K562 (cell line): ENCODE data around the gene PRELID2. TPM values are rescaled to one million over a fixed set of nuclear protein-coding genes. Genes with fewer than 3 reads are reported as not detected.

Source experiments
- CREBBP ChIP-seq: IDR thresholded peaks from one replicate; pipeline ENCODE4 v1.6.1; 2012; ENCODE audit warnings: low read depth, mild to moderate bottlenecking, control low read depth, inconsistent platforms, low read length
- FOXA1 ChIP-seq: fragments of 450-650 bp; IDR thresholded peaks from 2 replicates; pipeline ENCODE4 v1.6.1; 2016; ENCODE audit warnings: mild to moderate bottlenecking, borderline replicate concordance
- FOXJ2 ChIP-seq: fragments of 200-800 bp; sonication (Bioruptor generic); IDR thresholded peaks from 2 replicates; pipeline ENCODE4 v1.6.1; 2016; ENCODE audit warnings: missing genetic modification characterization, missing compliant biosample characterization
- HDAC6 ChIP-seq: IDR thresholded peaks from 2 replicates; pipeline ENCODE4 v1.6.1; 2012; ENCODE audit warnings: low read depth, mild to moderate bottlenecking, control low read depth, inconsistent platforms, low read length, moderate library complexity
- PHB2 ChIP-seq: fragments of 450-650 bp; IDR thresholded peaks from 2 replicates; pipeline ENCODE4 v1.6.1; 2017; ENCODE audit warnings: low read depth
- SMC3 ChIP-seq: conservative IDR thresholded peaks from 2 replicates; pipeline ENCODE4 v1.6.1; 2011; ENCODE audit warnings: low read depth, low read length, improper control_type of control experiment; ENCODE audit not compliant: insufficient read depth
- SNAPC5 ChIP-seq: fragments of 250-450 bp; sonication (Bioruptor Pico); IDR thresholded peaks from 2 replicates; pipeline ENCODE4 v1.8.0; 2021; ENCODE audit warnings: moderate library complexity, mild to moderate bottlenecking, inconsistent platforms
- ZNF561 ChIP-seq: fragments of 450-650 bp; formaldehyde crosslinking; conservative IDR thresholded peaks from 2 replicates; pipeline ENCODE4 v1.4.0; 2020; ENCODE audit warnings: mild to moderate bottlenecking, moderate library complexity
- ZNF668 ChIP-seq: fragments of 250-450 bp; sonication (Bioruptor Pico); IDR thresholded peaks from 2 replicates; pipeline ENCODE4 v1.8.0; 2022; ENCODE audit warnings: mild to moderate bottlenecking, inconsistent platforms
- polyA plus RNA-seq, 8 experiments: library from polyadenylated mRNA; depleted of rRNA in 4 of 8; stranded (reverse) in 5 of 8; unstranded in 3 of 8; fragments of >200 nt; fragmentation: Nextera tagmentation in 2 of 8; fragmentation: Illumina TruSeq in 1 of 8; extraction: Ambion mirVana in 2 of 8; extraction: Trizol in 1 of 8; gene quantifications; 2 replicates each; pipeline versions ENCODE4 v1.2.1 to v1.2.3, GENCODE V29; 2011 to 2014; ENCODE audit warnings: inconsistent platforms in 1 of 8, missing spikeins in 1 of 8
- total RNA-seq, 7 experiments: library from RNA; depleted of rRNA in 6 of 7; stranded (reverse); fragments of >200 nt in 6 of 7; fragmentation: Illumina TruSeq in 2 of 7; extraction: Trizol in 2 of 7; gene quantifications; 2 replicates each; pipeline versions ENCODE4 v1.2.1 to v1.2.3, GENCODE V29; 2011 to 2021; ENCODE audit warnings: low replicate concordance in 1 of 7
- TF ChIP-seq, protein P1 (sequence below): sonication (generic); formaldehyde crosslinking; IDR thresholded peaks from 2 replicates; pipeline ENCODE4 v1.8.0; 2023; ENCODE audit warnings: mild to moderate bottlenecking, missing genetic modification reagents
- TF ChIP-seq, protein P2 (sequence below), 2 experiments: fragments of 450-650 bp in 1 of 2; sonication (generic) in 1 of 2; formaldehyde crosslinking in 1 of 2; IDR thresholded peaks; 2 replicates each; pipeline versions ENCODE4 v1.7.1 to v1.9.0; 2016 to 2022; ENCODE audit warnings: inconsistent platforms in 1 of 2, mild to moderate bottlenecking in 1 of 2, missing genetic modification reagents in 1 of 2

Gene PRELID2
- total and polyA plus RNA-seq, 9 of the 15 experiments (the other 6 are each of a cell fraction or from before 2014, with no cell fraction given) = 6.4 to 68.2 (median 28.8) TPM

DNA sequence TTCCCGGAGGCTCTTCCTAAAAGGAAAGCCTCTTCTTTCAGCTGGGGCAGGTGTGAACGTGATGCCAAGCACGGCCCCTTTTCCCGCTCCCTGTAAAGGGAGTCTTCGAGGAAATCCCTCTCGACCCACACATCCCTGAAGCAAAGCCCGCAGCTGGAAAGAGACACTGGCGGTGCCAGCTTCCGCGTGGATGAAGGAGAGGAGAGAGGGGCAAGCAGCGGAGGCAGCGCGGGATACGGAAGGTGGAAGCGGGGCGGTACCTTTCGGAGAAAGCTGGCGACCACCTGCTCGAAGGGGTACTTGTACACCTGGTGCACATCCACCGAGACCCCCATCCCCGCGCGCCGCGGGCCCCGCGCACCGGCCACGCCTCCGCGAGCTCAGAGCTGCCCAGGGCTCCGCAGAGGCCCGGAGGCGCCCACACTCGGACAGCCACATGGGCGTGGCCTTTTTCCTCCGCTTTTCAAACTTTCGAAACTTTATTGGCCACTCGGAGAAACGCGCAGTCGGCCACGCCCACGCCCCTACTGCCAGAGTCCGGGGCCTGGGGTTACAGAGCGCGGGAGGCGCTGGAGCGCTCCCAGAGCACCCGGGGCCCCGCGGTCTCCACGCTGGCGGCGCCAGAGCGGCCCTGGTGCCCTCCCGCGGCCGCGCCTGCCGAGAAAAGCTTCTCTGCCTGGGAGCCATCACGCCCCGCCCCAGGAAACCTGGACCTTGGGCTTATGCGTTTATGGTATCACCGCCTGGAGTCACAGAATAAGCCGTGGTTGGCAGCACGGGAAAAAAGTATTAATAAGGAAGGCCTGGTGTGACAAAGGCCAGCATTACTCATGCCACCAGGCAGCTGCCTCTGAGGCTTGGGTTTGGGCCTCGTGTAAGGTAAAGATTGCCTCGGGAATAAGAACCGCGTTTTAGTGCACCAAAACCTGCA is at the start of gene PRELID2 (continued):
- TF ChIP-seq, protein P1, sequence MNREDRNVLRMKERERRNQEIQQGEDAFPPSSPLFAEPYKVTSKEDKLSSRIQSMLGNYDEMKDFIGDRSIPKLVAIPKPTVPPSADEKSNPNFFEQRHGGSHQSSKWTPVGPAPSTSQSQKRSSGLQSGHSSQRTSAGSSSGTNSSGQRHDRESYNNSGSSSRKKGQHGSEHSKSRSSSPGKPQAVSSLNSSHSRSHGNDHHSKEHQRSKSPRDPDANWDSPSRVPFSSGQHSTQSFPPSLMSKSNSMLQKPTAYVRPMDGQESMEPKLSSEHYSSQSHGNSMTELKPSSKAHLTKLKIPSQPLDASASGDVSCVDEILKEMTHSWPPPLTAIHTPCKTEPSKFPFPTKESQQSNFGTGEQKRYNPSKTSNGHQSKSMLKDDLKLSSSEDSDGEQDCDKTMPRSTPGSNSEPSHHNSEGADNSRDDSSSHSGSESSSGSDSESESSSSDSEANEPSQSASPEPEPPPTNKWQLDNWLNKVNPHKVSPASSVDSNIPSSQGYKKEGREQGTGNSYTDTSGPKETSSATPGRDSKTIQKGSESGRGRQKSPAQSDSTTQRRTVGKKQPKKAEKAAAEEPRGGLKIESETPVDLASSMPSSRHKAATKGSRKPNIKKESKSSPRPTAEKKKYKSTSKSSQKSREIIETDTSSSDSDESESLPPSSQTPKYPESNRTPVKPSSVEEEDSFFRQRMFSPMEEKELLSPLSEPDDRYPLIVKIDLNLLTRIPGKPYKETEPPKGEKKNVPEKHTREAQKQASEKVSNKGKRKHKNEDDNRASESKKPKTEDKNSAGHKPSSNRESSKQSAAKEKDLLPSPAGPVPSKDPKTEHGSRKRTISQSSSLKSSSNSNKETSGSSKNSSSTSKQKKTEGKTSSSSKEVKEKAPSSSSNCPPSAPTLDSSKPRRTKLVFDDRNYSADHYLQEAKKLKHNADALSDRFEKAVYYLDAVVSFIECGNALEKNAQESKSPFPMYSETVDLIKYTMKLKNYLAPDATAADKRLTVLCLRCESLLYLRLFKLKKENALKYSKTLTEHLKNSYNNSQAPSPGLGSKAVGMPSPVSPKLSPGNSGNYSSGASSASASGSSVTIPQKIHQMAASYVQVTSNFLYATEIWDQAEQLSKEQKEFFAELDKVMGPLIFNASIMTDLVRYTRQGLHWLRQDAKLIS (CRISPR knock-in tag) = peak; percentile 75; the same call in 1 of the 2 replicates
- no peak for TF ChIP-seq HDAC6
- TF ChIP-seq FOXA1 = no peak
- no peak for TF ChIP-seq ZNF668 (CRISPR knock-in tag)
- TF ChIP-seq CREBBP = no peak
- TF ChIP-seq SMC3 = no peak
- no peak for TF ChIP-seq PHB2
- no peak for TF ChIP-seq ZNF561
- no peak for TF ChIP-seq SNAPC5 (CRISPR knock-in tag)
- TF ChIP-seq, protein P2, sequence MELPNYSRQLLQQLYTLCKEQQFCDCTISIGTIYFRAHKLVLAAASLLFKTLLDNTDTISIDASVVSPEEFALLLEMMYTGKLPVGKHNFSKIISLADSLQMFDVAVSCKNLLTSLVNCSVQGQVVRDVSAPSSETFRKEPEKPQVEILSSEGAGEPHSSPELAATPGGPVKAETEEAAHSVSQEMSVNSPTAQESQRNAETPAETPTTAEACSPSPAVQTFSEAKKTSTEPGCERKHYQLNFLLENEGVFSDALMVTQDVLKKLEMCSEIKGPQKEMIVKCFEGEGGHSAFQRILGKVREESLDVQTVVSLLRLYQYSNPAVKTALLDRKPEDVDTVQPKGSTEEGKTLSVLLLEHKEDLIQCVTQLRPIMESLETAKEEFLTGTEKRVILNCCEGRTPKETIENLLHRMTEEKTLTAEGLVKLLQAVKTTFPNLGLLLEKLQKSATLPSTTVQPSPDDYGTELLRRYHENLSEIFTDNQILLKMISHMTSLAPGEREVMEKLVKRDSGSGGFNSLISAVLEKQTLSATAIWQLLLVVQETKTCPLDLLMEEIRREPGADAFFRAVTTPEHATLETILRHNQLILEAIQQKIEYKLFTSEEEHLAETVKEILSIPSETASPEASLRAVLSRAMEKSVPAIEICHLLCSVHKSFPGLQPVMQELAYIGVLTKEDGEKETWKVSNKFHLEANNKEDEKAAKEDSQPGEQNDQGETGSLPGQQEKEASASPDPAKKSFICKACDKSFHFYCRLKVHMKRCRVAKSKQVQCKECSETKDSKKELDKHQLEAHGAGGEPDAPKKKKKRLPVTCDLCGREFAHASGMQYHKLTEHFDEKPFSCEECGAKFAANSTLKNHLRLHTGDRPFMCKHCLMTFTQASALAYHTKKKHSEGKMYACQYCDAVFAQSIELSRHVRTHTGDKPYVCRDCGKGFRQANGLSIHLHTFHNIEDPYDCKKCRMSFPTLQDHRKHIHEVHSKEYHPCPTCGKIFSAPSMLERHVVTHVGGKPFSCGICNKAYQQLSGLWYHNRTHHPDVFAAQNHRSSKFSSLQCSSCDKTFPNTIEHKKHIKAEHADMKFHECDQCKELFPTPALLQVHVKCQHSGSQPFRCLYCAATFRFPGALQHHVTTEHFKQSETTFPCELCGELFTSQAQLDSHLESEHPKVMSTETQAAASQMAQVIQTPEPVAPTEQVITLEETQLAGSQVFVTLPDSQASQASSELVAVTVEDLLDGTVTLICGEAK (IDR thresholded peaks at IDR 0.05) = peak; percentile 100
- TF ChIP-seq, protein P2 (CRISPR knock-in tag; IDR thresholded peaks at IDR 0.05) = peak; percentile 100
- no peak for TF ChIP-seq FOXJ2
